HepG2 (cell line): ENCODE results near the gene SLC25A38. TPM values are rescaled to one million over a fixed set of nuclear protein-coding genes. Genes with fewer than 3 reads are reported as not detected.

Source experiments
- ARID2 ChIP-seq: sonication (generic); formaldehyde crosslinking; IDR thresholded peaks from 2 replicates; pipeline ENCODE4 v1.8.1; 2022; ENCODE audit warnings: mild to moderate bottlenecking, missing genetic modification reagents, borderline replicate concordance
- CEBPG ChIP-seq: IDR thresholded peaks from 2 replicates; pipeline ENCODE4 v1.6.1; 2016
- IKZF4 ChIP-seq: sonication (generic); formaldehyde crosslinking; IDR thresholded peaks from 2 replicates; pipeline ENCODE4 v1.5.1; 2020; ENCODE audit warnings: borderline replicate concordance, mild to moderate bottlenecking, low read depth, missing genetic modification reagents; ENCODE audit errors: not compliant biosample characterization
- KLF12 ChIP-seq: sonication (generic); formaldehyde crosslinking; IDR thresholded peaks from 2 replicates; pipeline ENCODE4 v1.4.0; 2020; ENCODE audit warnings: missing genetic modification reagents, borderline replicate concordance
- MTF2 ChIP-seq: sonication (generic); formaldehyde crosslinking; IDR thresholded peaks from 2 replicates; pipeline ENCODE4 v1.5.0; 2020; ENCODE audit warnings: missing genetic modification reagents, borderline replicate concordance
- SIN3A ChIP-seq: IDR thresholded peaks from 2 replicates; pipeline ENCODE4 v1.6.1; 2011; ENCODE audit warnings: low read depth, mild to moderate bottlenecking, control low read depth, low read length, borderline replicate concordance
- ZKSCAN8 ChIP-seq: IDR thresholded peaks from 2 replicates; pipeline ENCODE4 v1.6.1; 2016; ENCODE audit warnings: borderline replicate concordance, missing genetic modification reagents, missing compliant biosample characterization
- ZNF343 ChIP-seq: sonication (generic); formaldehyde crosslinking; IDR thresholded peaks from 2 replicates; pipeline ENCODE4 v1.4.0; 2020; ENCODE audit warnings: mild to moderate bottlenecking, missing genetic modification reagents
- ZNF556 ChIP-seq: sonication (generic); formaldehyde crosslinking; IDR thresholded peaks from 2 replicates; pipeline ENCODE4 v1.4.0; 2020; ENCODE audit warnings: mild to moderate bottlenecking, missing genetic modification reagents, borderline replicate concordance
- ZNF557 ChIP-seq: sonication (generic); formaldehyde crosslinking; IDR thresholded peaks from 2 replicates; pipeline ENCODE4 v1.4.0; 2020; ENCODE audit warnings: missing genetic modification reagents
- ZNF589 ChIP-seq: sonication (generic); formaldehyde crosslinking; conservative IDR thresholded peaks from 2 replicates; pipeline ENCODE4 v1.8.0; 2022; ENCODE audit warnings: mild to moderate bottlenecking, moderate library complexity, missing genetic modification reagents
- ZNF678 ChIP-seq: sonication (generic); formaldehyde crosslinking; IDR thresholded peaks from 2 replicates; pipeline ENCODE4 v1.4.0; 2020; ENCODE audit warnings: mild to moderate bottlenecking, missing genetic modification reagents
- ZNF747 ChIP-seq: sonication (generic); formaldehyde crosslinking; IDR thresholded peaks from 2 replicates; pipeline ENCODE4 v1.8.1; 2023; ENCODE audit warnings: missing genetic modification reagents, mild to moderate bottlenecking, borderline replicate concordance
- ZNF782 ChIP-seq: sonication (generic); formaldehyde crosslinking; IDR thresholded peaks from 2 replicates; pipeline ENCODE4 v1.4.0; 2020; ENCODE audit warnings: missing genetic modification reagents, mild to moderate bottlenecking, borderline replicate concordance
- polyA plus RNA-seq, 8 experiments: library from polyadenylated mRNA; depleted of rRNA in 3 of 8; stranded (reverse) in 7 of 8; unstranded in 1 of 8; fragments of >200 nt; fragmentation: Illumina TruSeq in 4 of 8; extraction: Trizol in 4 of 8; gene quantifications; 2 replicates each; pipeline versions ENCODE4 v1.2.1 to v1.2.3, GENCODE V29; 2011 to 2016; ENCODE audit warnings: low read depth in 4 of 8, missing spikeins in 1 of 8, mixed read lengths in 1 of 8; ENCODE audit not compliant: insufficient read depth in 1 of 8
- total RNA-seq, 5 experiments: library from RNA; depleted of rRNA; stranded (reverse); fragments of >200 nt; fragmentation: Illumina TruSeq; extraction: Trizol; gene quantifications; 2 replicates each; pipeline ENCODE4 v1.2.3, GENCODE V29; 2016; ENCODE audit warnings: low read depth in 1 of 5
- TF ChIP-seq, protein P1 (sequence below): sonication (generic); formaldehyde crosslinking; IDR thresholded peaks from 2 replicates; pipeline ENCODE4 v1.4.0; 2020; ENCODE audit warnings: missing genetic modification reagents
- TF ChIP-seq, protein P2 (sequence below): sonication (generic); formaldehyde crosslinking; conservative IDR thresholded peaks from 2 replicates; pipeline ENCODE4 v1.8.1; 2023; ENCODE audit warnings: missing genetic modification reagents
- TF ChIP-seq, protein P3 (sequence below): sonication (generic); formaldehyde crosslinking; IDR thresholded peaks from 2 replicates; pipeline ENCODE4 v1.4.0; 2020; ENCODE audit warnings: missing genetic modification reagents
- TF ChIP-seq, protein P4 (sequence below): sonication (generic); formaldehyde crosslinking; conservative IDR thresholded peaks from 2 replicates; pipeline ENCODE4 v1.5.0; 2020; ENCODE audit warnings: missing genetic modification reagents
- TF ChIP-seq, protein P5 (sequence below): sonication (generic); formaldehyde crosslinking; IDR thresholded peaks from 2 replicates; pipeline ENCODE4 v1.4.0; 2020; ENCODE audit warnings: missing genetic modification reagents, mild to moderate bottlenecking, borderline replicate concordance

The SLC25A38 gene
- total and polyA plus RNA-seq, 2 of the 13 experiments (the other 11 are each of a cell fraction or from before 2014, with no cell fraction given), result 32.5 to 35.4 TPM

DNA sequence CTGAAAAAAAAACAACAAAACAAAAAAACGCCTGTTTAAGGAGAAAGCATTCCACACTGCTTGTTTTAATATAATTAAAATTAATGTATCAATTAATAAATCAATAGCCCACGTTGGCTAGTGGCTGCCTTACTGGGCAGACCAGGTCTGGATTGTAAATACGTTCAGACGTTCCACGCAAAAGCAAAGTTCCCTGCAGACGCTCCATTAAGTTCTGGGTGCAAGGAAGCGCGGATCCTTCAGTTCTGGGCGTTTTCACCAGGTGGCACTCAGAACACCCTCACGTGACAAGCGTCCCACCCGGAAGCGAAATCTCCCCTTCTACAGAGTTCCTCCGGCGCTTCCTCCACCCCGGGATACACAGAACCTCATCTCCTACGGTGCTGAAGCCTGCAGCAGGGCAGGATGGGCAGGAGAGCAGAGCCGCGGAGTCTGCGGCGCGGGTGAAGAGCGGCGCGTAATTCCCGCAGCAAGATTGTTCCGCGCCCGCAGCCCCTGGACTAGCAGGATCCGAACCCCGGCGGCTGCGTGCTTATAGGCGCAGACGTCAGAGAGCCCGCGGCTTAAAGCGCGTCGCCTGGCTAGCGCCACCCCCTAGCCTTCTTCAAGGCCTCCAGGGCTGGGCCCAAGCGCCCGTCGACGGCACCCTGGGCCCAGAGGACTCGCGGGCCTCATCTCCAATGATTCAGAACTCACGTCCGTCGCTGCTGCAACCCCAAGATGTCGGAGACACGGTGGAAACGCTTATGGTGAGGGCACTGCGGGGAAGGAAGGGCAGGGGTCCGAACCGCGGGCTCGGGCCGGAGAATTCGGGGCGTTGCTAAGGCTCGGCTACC, at the start of gene SLC25A38 (continued):
- TF ChIP-seq MTF2 (CRISPR knock-in tag) (no peak), ZNF747 (CRISPR knock-in tag) (peak; percentile 39; the same call in 1 of the 2 replicates), ZNF557 (0 out of 2 replicates have a peak, but pooled peaks have one; percentile 36), IKZF4 (peak; percentile 55), ZNF678 (peak; percentile 18; the same call in 1 of the 2 replicates), SIN3A (peak; percentile 82; the same call in 1 of the 2 replicates), ZNF556 (no peak; the same call in 1 of the 2 replicates), ZKSCAN8 (CRISPR knock-in tag) (0 out of 2 replicates have a peak, but pooled peaks have one; percentile 14), KLF12 (CRISPR knock-in tag) (no peak), ZNF782 (CRISPR knock-in tag) (peak; percentile 42; the same call in 1 of the 2 replicates), ARID2 (no peak), ZNF589 (CRISPR knock-in tag) (no peak), CEBPG (no peak), ZNF343 (no peak)
- TF ChIP-seq, protein P1, sequence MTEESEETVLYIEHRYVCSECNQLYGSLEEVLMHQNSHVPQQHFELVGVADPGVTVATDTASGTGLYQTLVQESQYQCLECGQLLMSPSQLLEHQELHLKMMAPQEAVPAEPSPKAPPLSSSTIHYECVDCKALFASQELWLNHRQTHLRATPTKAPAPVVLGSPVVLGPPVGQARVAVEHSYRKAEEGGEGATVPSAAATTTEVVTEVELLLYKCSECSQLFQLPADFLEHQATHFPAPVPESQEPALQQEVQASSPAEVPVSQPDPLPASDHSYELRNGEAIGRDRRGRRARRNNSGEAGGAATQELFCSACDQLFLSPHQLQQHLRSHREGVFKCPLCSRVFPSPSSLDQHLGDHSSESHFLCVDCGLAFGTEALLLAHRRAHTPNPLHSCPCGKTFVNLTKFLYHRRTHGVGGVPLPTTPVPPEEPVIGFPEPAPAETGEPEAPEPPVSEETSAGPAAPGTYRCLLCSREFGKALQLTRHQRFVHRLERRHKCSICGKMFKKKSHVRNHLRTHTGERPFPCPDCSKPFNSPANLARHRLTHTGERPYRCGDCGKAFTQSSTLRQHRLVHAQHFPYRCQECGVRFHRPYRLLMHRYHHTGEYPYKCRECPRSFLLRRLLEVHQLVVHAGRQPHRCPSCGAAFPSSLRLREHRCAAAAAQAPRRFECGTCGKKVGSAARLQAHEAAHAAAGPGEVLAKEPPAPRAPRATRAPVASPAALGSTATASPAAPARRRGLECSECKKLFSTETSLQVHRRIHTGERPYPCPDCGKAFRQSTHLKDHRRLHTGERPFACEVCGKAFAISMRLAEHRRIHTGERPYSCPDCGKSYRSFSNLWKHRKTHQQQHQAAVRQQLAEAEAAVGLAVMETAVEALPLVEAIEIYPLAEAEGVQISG (CRISPR knock-in tag), result peak; percentile 69
- TF ChIP-seq, protein P2, sequence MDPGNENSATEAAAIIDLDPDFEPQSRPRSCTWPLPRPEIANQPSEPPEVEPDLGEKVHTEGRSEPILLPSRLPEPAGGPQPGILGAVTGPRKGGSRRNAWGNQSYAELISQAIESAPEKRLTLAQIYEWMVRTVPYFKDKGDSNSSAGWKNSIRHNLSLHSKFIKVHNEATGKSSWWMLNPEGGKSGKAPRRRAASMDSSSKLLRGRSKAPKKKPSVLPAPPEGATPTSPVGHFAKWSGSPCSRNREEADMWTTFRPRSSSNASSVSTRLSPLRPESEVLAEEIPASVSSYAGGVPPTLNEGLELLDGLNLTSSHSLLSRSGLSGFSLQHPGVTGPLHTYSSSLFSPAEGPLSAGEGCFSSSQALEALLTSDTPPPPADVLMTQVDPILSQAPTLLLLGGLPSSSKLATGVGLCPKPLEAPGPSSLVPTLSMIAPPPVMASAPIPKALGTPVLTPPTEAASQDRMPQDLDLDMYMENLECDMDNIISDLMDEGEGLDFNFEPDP (CRISPR knock-in tag), result 0 out of 2 replicates have a peak, but pooled peaks have one; percentile 89
- TF ChIP-seq, protein P3, sequence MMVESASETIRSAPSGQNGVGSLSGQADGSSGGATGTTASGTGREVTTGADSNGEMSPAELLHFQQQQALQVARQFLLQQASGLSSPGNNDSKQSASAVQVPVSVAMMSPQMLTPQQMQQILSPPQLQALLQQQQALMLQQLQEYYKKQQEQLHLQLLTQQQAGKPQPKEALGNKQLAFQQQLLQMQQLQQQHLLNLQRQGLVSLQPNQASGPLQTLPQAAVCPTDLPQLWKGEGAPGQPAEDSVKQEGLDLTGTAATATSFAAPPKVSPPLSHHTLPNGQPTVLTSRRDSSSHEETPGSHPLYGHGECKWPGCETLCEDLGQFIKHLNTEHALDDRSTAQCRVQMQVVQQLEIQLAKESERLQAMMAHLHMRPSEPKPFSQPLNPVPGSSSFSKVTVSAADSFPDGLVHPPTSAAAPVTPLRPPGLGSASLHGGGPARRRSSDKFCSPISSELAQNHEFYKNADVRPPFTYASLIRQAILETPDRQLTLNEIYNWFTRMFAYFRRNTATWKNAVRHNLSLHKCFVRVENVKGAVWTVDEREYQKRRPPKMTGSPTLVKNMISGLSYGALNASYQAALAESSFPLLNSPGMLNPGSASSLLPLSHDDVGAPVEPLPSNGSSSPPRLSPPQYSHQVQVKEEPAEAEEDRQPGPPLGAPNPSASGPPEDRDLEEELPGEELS (CRISPR knock-in tag), result no peak
- TF ChIP-seq, protein P4, sequence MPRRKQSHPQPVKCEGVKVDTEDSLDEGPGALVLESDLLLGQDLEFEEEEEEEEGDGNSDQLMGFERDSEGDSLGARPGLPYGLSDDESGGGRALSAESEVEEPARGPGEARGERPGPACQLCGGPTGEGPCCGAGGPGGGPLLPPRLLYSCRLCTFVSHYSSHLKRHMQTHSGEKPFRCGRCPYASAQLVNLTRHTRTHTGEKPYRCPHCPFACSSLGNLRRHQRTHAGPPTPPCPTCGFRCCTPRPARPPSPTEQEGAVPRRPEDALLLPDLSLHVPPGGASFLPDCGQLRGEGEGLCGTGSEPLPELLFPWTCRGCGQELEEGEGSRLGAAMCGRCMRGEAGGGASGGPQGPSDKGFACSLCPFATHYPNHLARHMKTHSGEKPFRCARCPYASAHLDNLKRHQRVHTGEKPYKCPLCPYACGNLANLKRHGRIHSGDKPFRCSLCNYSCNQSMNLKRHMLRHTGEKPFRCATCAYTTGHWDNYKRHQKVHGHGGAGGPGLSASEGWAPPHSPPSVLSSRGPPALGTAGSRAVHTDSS (CRISPR knock-in tag), result no peak
- TF ChIP-seq, protein P5, sequence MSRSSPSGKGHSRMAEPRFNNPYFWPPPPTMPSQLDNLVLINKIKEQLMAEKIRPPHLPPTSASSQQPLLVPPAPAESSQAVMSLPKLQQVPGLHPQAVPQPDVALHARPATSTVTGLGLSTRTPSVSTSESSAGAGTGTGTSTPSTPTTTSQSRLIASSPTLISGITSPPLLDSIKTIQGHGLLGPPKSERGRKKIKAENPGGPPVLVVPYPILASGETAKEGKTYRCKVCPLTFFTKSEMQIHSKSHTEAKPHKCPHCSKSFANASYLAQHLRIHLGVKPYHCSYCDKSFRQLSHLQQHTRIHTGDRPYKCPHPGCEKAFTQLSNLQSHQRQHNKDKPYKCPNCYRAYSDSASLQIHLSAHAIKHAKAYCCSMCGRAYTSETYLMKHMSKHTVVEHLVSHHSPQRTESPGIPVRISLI (CRISPR knock-in tag), result no peak
